IgD-negative memory B cell (primary cell): ENCODE data around the gene TCN2. TPM values are rescaled to one million over a fixed set of nuclear protein-coding genes. Genes with fewer than 3 reads are reported as not detected.
A peak's percentile ranks its signal among the peaks of the same experiment; 100 is the strongest.
"Not testable (repeated sequence)": the region's sequence is repeated elsewhere in the genome, so short reads cannot be mapped to it uniquely, and the experiment has no call there.

Source experiments
- H3K27ac Mint-ChIP-seq, 3 donors: one replicate each; pipeline ENCODE4 v1.8.0; 2020 to 2022; ENCODE audit warnings: mild to moderate bottlenecking in 3 of 3, mixed read lengths in 3 of 3, moderate library complexity in 1 of 3
- H3K27me3 Mint-ChIP-seq: one replicate; pipeline ENCODE4 v1.8.0; 2021; ENCODE audit warnings: mixed read lengths
- H3K36me3 Mint-ChIP-seq: one replicate; pipeline ENCODE4 v1.8.0; 2020; ENCODE audit warnings: mild to moderate bottlenecking, mixed read lengths
- H3K4me1 Mint-ChIP-seq, 3 donors: one replicate each; pipeline ENCODE4 v1.8.0; 2020 to 2022; ENCODE audit warnings: mixed read lengths in 3 of 3, mild to moderate bottlenecking in 1 of 3
- H3K4me3 Mint-ChIP-seq, 4 donors: one replicate each; pipeline ENCODE4 v1.8.0; 2020 to 2022; ENCODE audit warnings: mild to moderate bottlenecking in 4 of 4, mixed read lengths in 4 of 4, moderate library complexity in 3 of 4
- H3K9me3 Mint-ChIP-seq, 3 donors: one replicate each; pipeline ENCODE4 v1.8.0; 2020 to 2021; ENCODE audit warnings: mixed read lengths in 3 of 3, mild to moderate bottlenecking in 1 of 3
- polyA plus RNA-seq: library from polyadenylated mRNA; unstranded; fragments of 300-500 nt; fragmentation: Illumina TruSeq; gene quantifications from one replicate; pipeline ENCODE4 v1.2.3, GENCODE V29; 2021

TCN2 gene
- 0.48 TPM for polyA plus RNA-seq

GRCh38 chr22:30606455-30607299 lies at the start of gene TCN2:
Gene TCN2 (plus strand): TSS chr22:30607174. CDS start chr22:30607332, 158 bp downstream.
- Mint-ChIP-seq H3K27ac (peak within 1 kb of the TSS in 1 of 3 donors; percentile 76), H3K4me1 (peaks cover 17 to 25% (median 21%) of the 10 kb centered on the region in 3 donors), H3K9me3 (no peaks in the 10 kb centered on the region), H3K4me3 (peak within 1 kb of the TSS; percentile 17 to 93 (median 86)), H3K36me3 (no peaks in the 10 kb centered on the region), H3K27me3 (peaks cover 10% of the 10 kb centered on the region)

- H3K9me3 Mint-ChIP-seq = no peaks in the 10 kb centered on the region
- peaks cover 2% of the 10 kb centered on the region for H3K36me3 Mint-ChIP-seq
- H3K27me3 Mint-ChIP-seq = peaks cover 2% of the 10 kb centered on the region
- no peak overlapping the region for H3K27ac Mint-ChIP-seq
- no peaks in the 10 kb centered on the region for H3K4me1 Mint-ChIP-seq
- H3K4me3 Mint-ChIP-seq = no peak overlapping the region
These were observed 49.7 kb upstream of the TCN2 start for GRCh38 chr22:30557243-30557642.

GRCh38 chr22:30559889-30560288 lies 47.1 kb upstream of the TCN2 start:
- H3K4me3 Mint-ChIP-seq = no peak overlapping the region
- no peaks in the 10 kb centered on the region for H3K4me1 Mint-ChIP-seq
- no peak overlapping the region for H3K27ac Mint-ChIP-seq
- peaks cover 2% of the 10 kb centered on the region for H3K27me3 Mint-ChIP-seq
- no peaks in the 10 kb centered on the region for H3K9me3 Mint-ChIP-seq
- peaks cover 2% of the 10 kb centered on the region for H3K36me3 Mint-ChIP-seq

- H3K27ac Mint-ChIP-seq, H3K4me3 Mint-ChIP-seq, H3K36me3 Mint-ChIP-seq, H3K27me3 Mint-ChIP-seq, H3K4me1 Mint-ChIP-seq, H3K9me3 Mint-ChIP-seq: not testable (repeated sequence)
These were observed 46.3 kb upstream of the TCN2 start for GRCh38 chr22:30560643-30561202.

- Mint-ChIP-seq H3K27ac (peak overlapping the region in 1 of 3 donors; percentile 35), H3K4me1 (no peaks in the 10 kb centered on the region), H3K27me3 (peaks cover 2% of the 10 kb centered on the region), H3K4me3 (no peak overlapping the region), H3K9me3 (no peaks in the 10 kb centered on the region), H3K36me3 (no peaks in the 10 kb centered on the region)
These were observed 45.4 kb upstream of the TCN2 start for GRCh38 chr22:30561402-30562189.

- Mint-ChIP-seq H3K4me3 (no peak overlapping the region), H3K9me3 (peaks cover 0 to 3% (median 0%) of the 10 kb centered on the region in 3 donors), H3K27ac (no peak overlapping the region), H3K4me1 (no peaks in the 10 kb centered on the region), H3K36me3 (no peaks in the 10 kb centered on the region), H3K27me3 (peaks cover 2% of the 10 kb centered on the region)
These were observed 44.6 kb upstream of the TCN2 start for GRCh38 chr22:30562366-30562765.

- Mint-ChIP-seq H3K4me1 (no peaks in the 10 kb centered on the region), H3K36me3 (no peaks in the 10 kb centered on the region), H3K27me3 (peaks cover 9% of the 10 kb centered on the region), H3K4me3 (no peak overlapping the region), H3K9me3 (peaks cover 0 to 4% (median 3%) of the 10 kb centered on the region in 3 donors), H3K27ac (no peak overlapping the region)
These were observed 42.8 kb upstream of the TCN2 start for GRCh38 chr22:30564045-30564760.

- Mint-ChIP-seq H3K4me1 (no peaks in the 10 kb centered on the region), H3K9me3 (peaks cover 0 to 5% (median 3%) of the 10 kb centered on the region in 3 donors), H3K27ac (no peak overlapping the region), H3K36me3 (no peaks in the 10 kb centered on the region), H3K4me3 (no peak overlapping the region), H3K27me3 (peaks cover 10% of the 10 kb centered on the region)
These were observed 42.2 kb upstream of the TCN2 start for GRCh38 chr22:30564761-30565119.

- Mint-ChIP-seq H3K36me3 (no peaks in the 10 kb centered on the region), H3K27me3 (peaks cover 10% of the 10 kb centered on the region), H3K4me3 (no peak overlapping the region), H3K4me1 (no peaks in the 10 kb centered on the region), H3K9me3 (peaks cover 0 to 5% (median 3%) of the 10 kb centered on the region in 3 donors), H3K27ac (no peak overlapping the region)
These were observed 41.6 kb upstream of the TCN2 start for GRCh38 chr22:30565341-30565740.

- Mint-ChIP-seq H3K4me3 (no peak overlapping the region), H3K36me3 (no peaks in the 10 kb centered on the region), H3K4me1 (no peaks in the 10 kb centered on the region), H3K9me3 (peaks cover 0 to 5% (median 3%) of the 10 kb centered on the region in 3 donors), H3K27me3 (peaks cover 10% of the 10 kb centered on the region), H3K27ac (no peak overlapping the region)
These were observed 40.8 kb upstream of the TCN2 start for GRCh38 chr22:30566125-30566524.

- not testable (repeated sequence) for H3K9me3 Mint-ChIP-seq, H3K27me3 Mint-ChIP-seq, H3K36me3 Mint-ChIP-seq, H3K4me1 Mint-ChIP-seq, H3K4me3 Mint-ChIP-seq, H3K27ac Mint-ChIP-seq
These were observed 39.7 kb upstream of the TCN2 start for GRCh38 chr22:30567277-30567676.

GRCh38 chr22:30568137-30568805 lies 38.7 kb upstream of the TCN2 start:
- Mint-ChIP-seq H3K4me1 (no peaks in the 10 kb centered on the region), H3K36me3 (no peaks in the 10 kb centered on the region), H3K9me3 (peaks cover 0 to 5% (median 3%) of the 10 kb centered on the region in 3 donors), H3K27ac (peak overlapping the region in 1 of 3 donors; percentile 47), H3K4me3 (no peak overlapping the region), H3K27me3 (peaks cover 8% of the 10 kb centered on the region)

- Mint-ChIP-seq H3K9me3 (peaks cover 0 to 5% (median 3%) of the 10 kb centered on the region in 3 donors), H3K4me3 (no peak overlapping the region), H3K4me1 (peaks cover 0 to 2% (median 0%) of the 10 kb centered on the region in 3 donors), H3K36me3 (no peaks in the 10 kb centered on the region), H3K27me3 (peaks cover 10% of the 10 kb centered on the region), H3K27ac (no peak overlapping the region)
These were observed 37.2 kb upstream of the TCN2 start for GRCh38 chr22:30569674-30570202.

- Mint-ChIP-seq H3K27ac (no peak overlapping the region), H3K36me3 (peaks cover 9% of the 10 kb centered on the region), H3K4me3 (no peak overlapping the region), H3K27me3 (peaks cover 11% of the 10 kb centered on the region), H3K4me1 (peaks cover 0 to 2% (median 2%) of the 10 kb centered on the region in 3 donors), H3K9me3 (peaks cover 0 to 4% (median 3%) of the 10 kb centered on the region in 3 donors)
These were observed 34.8 kb upstream of the TCN2 start for GRCh38 chr22:30572210-30572609.
